Measurements from ENCODE around the gene CADPS2.

The CADPS2 gene

GRCh38 chr7:122487131-122487530, 399.1 kb downstream of the CADPS2 start:
- TF ChIP-seq USF1 (IDR thresholded peaks at IDR 0.05) = no peak
- no peak for TF ChIP-seq TEAD4 (IDR thresholded peaks at IDR 0.05)
- TF ChIP-seq EP300 (IDR thresholded peaks at IDR 0.05; ENCODE audit: borderline replicate concordance) = no peak
- TF ChIP-seq ZBTB7A (IDR thresholded peaks at IDR 0.05; ENCODE audit: low read depth) = no peak
- no peak for TF ChIP-seq EGR1 (IDR thresholded peaks at IDR 0.05)
- TF ChIP-seq YY1 (IDR thresholded peaks at IDR 0.05; ENCODE audit: low read depth) = no peak
- TF ChIP-seq FOXM1 (IDR thresholded peaks at IDR 0.05; ENCODE audit: borderline replicate concordance, low read depth) = no peak
- no peak for TF ChIP-seq CREB1 (IDR thresholded peaks at IDR 0.05; ENCODE audit: low read depth)
- no peak for TF ChIP-seq NFIC (IDR thresholded peaks at IDR 0.05)
- no peak for TF ChIP-seq TAF1 (IDR thresholded peaks at IDR 0.05; ENCODE audit: low read depth)
- no peak for TF ChIP-seq REST (IDR thresholded peaks at IDR 0.05; ENCODE audit: low read depth)
- no peak for TF ChIP-seq RAD21 (IDR thresholded peaks at IDR 0.05; ENCODE audit: low read depth)
- no peak for TF ChIP-seq TCF12 (IDR thresholded peaks at IDR 0.05; ENCODE audit: low read depth)
- no peak for TF ChIP-seq CEBPB (IDR thresholded peaks at IDR 0.05)
- no peak for TF ChIP-seq MAX (IDR thresholded peaks at IDR 0.05)

GRCh38 chr7:122485856-122486255, 400.4 kb downstream of the CADPS2 start:
- TF ChIP-seq ZBTB7A (IDR thresholded peaks at IDR 0.05; ENCODE audit: low read depth) (no peak), EP300 (IDR thresholded peaks at IDR 0.05; ENCODE audit: borderline replicate concordance) (no peak), REST (IDR thresholded peaks at IDR 0.05; ENCODE audit: low read depth) (no peak), CREB1 (IDR thresholded peaks at IDR 0.05; ENCODE audit: low read depth) (no peak), EGR1 (IDR thresholded peaks at IDR 0.05) (no peak), CEBPB (IDR thresholded peaks at IDR 0.05) (no peak), TEAD4 (IDR thresholded peaks at IDR 0.05) (no peak), NFIC (IDR thresholded peaks at IDR 0.05) (no peak), MAX (IDR thresholded peaks at IDR 0.05) (no peak), FOXM1 (IDR thresholded peaks at IDR 0.05; ENCODE audit: borderline replicate concordance, low read depth) (no peak), YY1 (IDR thresholded peaks at IDR 0.05; ENCODE audit: low read depth) (no peak), TAF1 (IDR thresholded peaks at IDR 0.05; ENCODE audit: low read depth) (no peak), TCF12 (IDR thresholded peaks at IDR 0.05; ENCODE audit: low read depth) (no peak), RAD21 (IDR thresholded peaks at IDR 0.05; ENCODE audit: low read depth) (no peak)

- no peak for TF ChIP-seq CEBPB (IDR thresholded peaks at IDR 0.05)
- no peak for TF ChIP-seq REST (IDR thresholded peaks at IDR 0.05; ENCODE audit: low read depth)
- no peak for TF ChIP-seq EGR1 (IDR thresholded peaks at IDR 0.05)
Measured at GRCh38 chr7:122482212-122482611, 404.0 kb downstream of the CADPS2 start.

GRCh38 chr7:122470859-122471258, 415.4 kb downstream of the CADPS2 start:
- TF ChIP-seq RAD21 (IDR thresholded peaks at IDR 0.05; ENCODE audit: low read depth) (no peak), FOXM1 (IDR thresholded peaks at IDR 0.05; ENCODE audit: borderline replicate concordance, low read depth) (no peak), EP300 (IDR thresholded peaks at IDR 0.05; ENCODE audit: borderline replicate concordance) (no peak), ZBTB7A (IDR thresholded peaks at IDR 0.05; ENCODE audit: low read depth) (no peak), TAF1 (IDR thresholded peaks at IDR 0.05; ENCODE audit: low read depth) (no peak)

GRCh38 chr7:122468945-122469344, 417.3 kb downstream of the CADPS2 start:
- TF ChIP-seq FOXM1 (IDR thresholded peaks at IDR 0.05; ENCODE audit: borderline replicate concordance, low read depth) = no peak
- TF ChIP-seq USF1 (IDR thresholded peaks at IDR 0.05) = no peak
- TF ChIP-seq TCF12 (IDR thresholded peaks at IDR 0.05; ENCODE audit: low read depth) = no peak
- TF ChIP-seq MAX (IDR thresholded peaks at IDR 0.05) = no peak
- TF ChIP-seq EGR1 (IDR thresholded peaks at IDR 0.05) = no peak
- TF ChIP-seq CREB1 (IDR thresholded peaks at IDR 0.05; ENCODE audit: low read depth) = no peak
- no peak for TF ChIP-seq EP300 (IDR thresholded peaks at IDR 0.05; ENCODE audit: borderline replicate concordance)
- TF ChIP-seq TEAD4 (IDR thresholded peaks at IDR 0.05) = no peak
- no peak for TF ChIP-seq CEBPB (IDR thresholded peaks at IDR 0.05)
- TF ChIP-seq TAF1 (IDR thresholded peaks at IDR 0.05; ENCODE audit: low read depth) = no peak
- TF ChIP-seq NFIC (IDR thresholded peaks at IDR 0.05) = no peak
- TF ChIP-seq YY1 (IDR thresholded peaks at IDR 0.05; ENCODE audit: low read depth) = no peak
- no peak for TF ChIP-seq ZBTB7A (IDR thresholded peaks at IDR 0.05; ENCODE audit: low read depth)
- TF ChIP-seq RAD21 (IDR thresholded peaks at IDR 0.05; ENCODE audit: low read depth) = no peak
